Measurements from ENCODE around the gene SACM1L. TPM values are rescaled to one million over a fixed set of nuclear protein-coding genes. Genes with fewer than 3 reads are reported as not detected.
A peak's percentile ranks its signal among the peaks of the same experiment; 100 is the strongest.

SACM1L gene
- total and polyA plus RNA-seq, 2 donors (not counting 3 experiments of a cell fraction or from before 2014, with no cell fraction given): 11.9 to 39.9 TPM

GRCh38 chr3:45687828-45688193 lies 1.4 kb upstream of the SACM1L start:
- BruUV-seq (replicated peaks): no TSS peak
- FAIRE-seq (no peak), DNase-seq (ENCODE audit: low read depth, low spot score) (no peak)
- Histone ChIP-seq H3K4me2 (ENCODE audit: insufficient read depth, low read length) (peak overlapping the region; percentile 96), H2AFZ (ENCODE audit: low read depth, low read length) (no peak overlapping the region), H3K27me3 (ENCODE audit: control insufficient read depth in 2 of 2, insufficient read depth in 2 of 2, low read length in 2 of 2) (no peaks in the 10 kb centered on the region), H4K20me1 (replicated peaks; ENCODE audit: control insufficient read depth, extremely low read depth, insufficient read depth, low read length) (no peaks in the 10 kb centered on the region), H3K9ac (replicated peaks; ENCODE audit: extremely low read depth, insufficient read depth, low read length) (peak overlapping the region; percentile 62), H3K79me2 (ENCODE audit: control insufficient read depth, insufficient read depth, low read length) (peaks cover 34% of the 10 kb centered on the region), H3K4me1 (ENCODE audit: control insufficient read depth, extremely low read depth, insufficient read depth, low read length) (peaks cover 22% of the 10 kb centered on the region), H3K9me1 (replicated peaks; ENCODE audit: control insufficient read depth, extremely low read depth, insufficient read depth, low read length) (no peaks in the 10 kb centered on the region), H3K27ac (ENCODE audit: insufficient read depth, low read depth, low read length) (no peak overlapping the region), H3K36me3 (ENCODE audit: control insufficient read depth in 2 of 2, extremely low read depth in 1 of 2, insufficient read depth in 2 of 2, low read length in 2 of 2) (peaks cover 0 to 2% of the 10 kb centered on the region in 2 experiments), H3K4me3 (replicated peaks in 1 of 3; ENCODE audit: insufficient read depth in 1 of 3, low read depth in 1 of 3, low read length in 3 of 3) (peak overlapping the region; percentile 29 to 94 (median 91)), H3K9me3 (replicated peaks; ENCODE audit: control insufficient read depth, insufficient read depth, low read length) (no peaks in the 10 kb centered on the region)
- POLR2A ChIA-PET: no interaction called here
- dilution Hi-C loops (cut with MboI; ENCODE audit: extremely low pct_ligation_motif_present, low sequenced_read_pairs): no loop called here
- CTCF ChIA-PET: no interaction called here
- intact Hi-C loops (cut with micrococcal nuclease): loop anchor here (2.0 to 10.0 kb wide), 2 partner anchors 463 to 1173 kb away; no protein-coding TSS in a partner anchor
- TF ChIP-seq EZH2 (IDR thresholded peaks at IDR 0.05; ENCODE audit: borderline replicate concordance, low read depth, low read length, severe bottlenecking): no peak
- TF ChIP-seq MYC (IDR thresholded peaks at IDR 0.05; ENCODE audit: low read depth, low read length): no peak
- no peak for TF ChIP-seq POLR2A (IDR thresholded peaks at IDR 0.05; ENCODE audit: low read depth, low read length)
- TF ChIP-seq GATA2 (IDR thresholded peaks at IDR 0.05; ENCODE audit: insufficient read depth, insufficient read length, low read depth, low read length): no peak
- no peak for TF ChIP-seq JUN (IDR thresholded peaks at IDR 0.05; ENCODE audit: borderline replicate concordance, insufficient read depth, insufficient read length, low read depth)
- TF ChIP-seq FOS (IDR thresholded peaks at IDR 0.05; ENCODE audit: borderline replicate concordance, insufficient read depth, low read length): no peak
- no peak for TF ChIP-seq CTCF (IDR thresholded peaks at IDR 0.05; ENCODE audit: extremely low read depth in 1 of 2, insufficient read depth in 1 of 2, low read depth in 1 of 2, low read length in 2 of 2)
- TF ChIP-seq POLR2AphosphoS5 (IDR thresholded peaks at IDR 0.05; ENCODE audit: insufficient read depth, low read depth, low read length): no peak
- TF ChIP-seq MAX (IDR thresholded peaks at IDR 0.05; ENCODE audit: insufficient read depth, insufficient read length): no peak

Measured in endothelial cell of umbilical vein (primary cell).